Measurements from ENCODE around the gene IRF8. TPM values are rescaled to one million over a fixed set of nuclear protein-coding genes. Genes with fewer than 3 reads are reported as not detected.
"Not testable (repeated sequence)": the region's sequence is repeated elsewhere in the genome, so short reads cannot be mapped to it uniquely, and the experiment has no call there.

IRF8 gene
- total and polyA plus RNA-seq, 2 donors from 2014 or later: 2.9 to 33.3 TPM

- Histone ChIP-seq H3K36me3 (ENCODE audit: control insufficient read depth in 2 of 3, insufficient read depth in 3 of 3, low read length in 3 of 3) (no peaks in the 10 kb centered on the region), H3K27ac (ENCODE audit: low read depth in 2 of 2, low read length in 2 of 2) (no peak overlapping the region), H3K27me3 (ENCODE audit: control insufficient read depth, insufficient read depth, low read length) (no peaks in the 10 kb centered on the region), H3K9me3 (ENCODE audit: control insufficient read depth in 2 of 3, insufficient read depth in 1 of 3, low read length in 3 of 3) (no peaks in the 10 kb centered on the region), H3K9ac (ENCODE audit: low read length in 3 of 3) (no peak overlapping the region), H3K4me3 (ENCODE audit: low read length in 3 of 3) (no peak overlapping the region), H3K4me1 (ENCODE audit: control insufficient read depth in 2 of 3, insufficient read depth in 2 of 3, low read depth in 1 of 3, low read length in 3 of 3) (peaks cover 0 to 3% (median 2%) of the 10 kb centered on the region in 3 donors)
- no peak for FAIRE-seq
- TF ChIP-seq, protein P1, sequence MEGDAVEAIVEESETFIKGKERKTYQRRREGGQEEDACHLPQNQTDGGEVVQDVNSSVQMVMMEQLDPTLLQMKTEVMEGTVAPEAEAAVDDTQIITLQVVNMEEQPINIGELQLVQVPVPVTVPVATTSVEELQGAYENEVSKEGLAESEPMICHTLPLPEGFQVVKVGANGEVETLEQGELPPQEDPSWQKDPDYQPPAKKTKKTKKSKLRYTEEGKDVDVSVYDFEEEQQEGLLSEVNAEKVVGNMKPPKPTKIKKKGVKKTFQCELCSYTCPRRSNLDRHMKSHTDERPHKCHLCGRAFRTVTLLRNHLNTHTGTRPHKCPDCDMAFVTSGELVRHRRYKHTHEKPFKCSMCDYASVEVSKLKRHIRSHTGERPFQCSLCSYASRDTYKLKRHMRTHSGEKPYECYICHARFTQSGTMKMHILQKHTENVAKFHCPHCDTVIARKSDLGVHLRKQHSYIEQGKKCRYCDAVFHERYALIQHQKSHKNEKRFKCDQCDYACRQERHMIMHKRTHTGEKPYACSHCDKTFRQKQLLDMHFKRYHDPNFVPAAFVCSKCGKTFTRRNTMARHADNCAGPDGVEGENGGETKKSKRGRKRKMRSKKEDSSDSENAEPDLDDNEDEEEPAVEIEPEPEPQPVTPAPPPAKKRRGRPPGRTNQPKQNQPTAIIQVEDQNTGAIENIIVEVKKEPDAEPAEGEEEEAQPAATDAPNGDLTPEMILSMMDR (IDR thresholded peaks at IDR 0.05; ENCODE audit: borderline replicate concordance, extremely low read depth, insufficient read depth): no peak
- intact Hi-C loops (cut with DNase I): no loop called here
- no peak for DNase-seq
Measured at GRCh38 chr16:85873153-85873552, 25.8 kb upstream of the IRF8 start.

DNA sequence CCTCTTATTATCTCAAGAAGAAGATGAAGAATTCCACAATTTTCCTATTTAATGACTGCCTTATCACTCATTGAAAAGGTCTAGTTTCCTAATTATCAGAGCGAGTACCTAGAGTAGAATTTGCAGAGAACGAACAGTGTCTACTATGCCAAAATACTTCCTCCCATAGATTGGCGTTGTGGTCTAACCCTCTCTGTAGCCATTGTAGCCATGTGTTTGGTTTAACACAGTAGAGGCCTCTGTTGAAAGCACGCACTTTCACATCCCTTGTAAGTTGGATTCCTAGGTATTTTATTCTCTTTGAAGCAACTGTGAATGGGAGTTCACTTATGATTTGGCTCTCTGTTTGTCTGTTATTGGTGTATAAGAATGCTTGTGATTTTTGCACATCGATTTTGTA is 24.9 kb upstream of the IRF8 start:
- H3K27ac ChIP-seq (ENCODE audit: low read depth in 2 of 2, low read length in 2 of 2); H3K4me1 ChIP-seq (ENCODE audit: control insufficient read depth in 2 of 3, insufficient read depth in 2 of 3, low read depth in 1 of 3, low read length in 3 of 3); H3K4me3 ChIP-seq (ENCODE audit: low read length in 3 of 3); H3K36me3 ChIP-seq (ENCODE audit: control insufficient read depth in 2 of 3, insufficient read depth in 3 of 3, low read length in 3 of 3); intact Hi-C loops (cut with DNase I); DNase-seq; H3K27me3 ChIP-seq (ENCODE audit: control insufficient read depth, insufficient read depth, low read length); H3K9ac ChIP-seq (ENCODE audit: low read length in 3 of 3); FAIRE-seq; H3K9me3 ChIP-seq (ENCODE audit: control insufficient read depth in 2 of 3, insufficient read depth in 1 of 3, low read length in 3 of 3): not testable (repeated sequence)

- H3K9ac ChIP-seq (ENCODE audit: low read length in 3 of 3): no peak overlapping the region
- no peaks in the 10 kb centered on the region for H3K36me3 ChIP-seq (ENCODE audit: control insufficient read depth in 2 of 3, insufficient read depth in 3 of 3, low read length in 3 of 3)
- TF ChIP-seq, protein P1 (IDR thresholded peaks at IDR 0.05; ENCODE audit: borderline replicate concordance, extremely low read depth, insufficient read depth): no peak
- no peaks in the 10 kb centered on the region for H3K9me3 ChIP-seq (ENCODE audit: control insufficient read depth in 2 of 3, insufficient read depth in 1 of 3, low read length in 3 of 3)
- no peak overlapping the region for H3K27ac ChIP-seq (ENCODE audit: low read depth in 2 of 2, low read length in 2 of 2)
- intact Hi-C loops (cut with DNase I): no loop called here
- no peak for FAIRE-seq
- H3K4me3 ChIP-seq (ENCODE audit: low read length in 3 of 3): no peak overlapping the region
- H3K27me3 ChIP-seq (ENCODE audit: control insufficient read depth, insufficient read depth, low read length): no peaks in the 10 kb centered on the region
- H3K4me1 ChIP-seq (ENCODE audit: control insufficient read depth in 2 of 3, insufficient read depth in 2 of 3, low read depth in 1 of 3, low read length in 3 of 3): no peaks in the 10 kb centered on the region
- DNase-seq: no peak
Measured at GRCh38 chr16:85878407-85878806, 20.6 kb upstream of the IRF8 start.

DNA sequence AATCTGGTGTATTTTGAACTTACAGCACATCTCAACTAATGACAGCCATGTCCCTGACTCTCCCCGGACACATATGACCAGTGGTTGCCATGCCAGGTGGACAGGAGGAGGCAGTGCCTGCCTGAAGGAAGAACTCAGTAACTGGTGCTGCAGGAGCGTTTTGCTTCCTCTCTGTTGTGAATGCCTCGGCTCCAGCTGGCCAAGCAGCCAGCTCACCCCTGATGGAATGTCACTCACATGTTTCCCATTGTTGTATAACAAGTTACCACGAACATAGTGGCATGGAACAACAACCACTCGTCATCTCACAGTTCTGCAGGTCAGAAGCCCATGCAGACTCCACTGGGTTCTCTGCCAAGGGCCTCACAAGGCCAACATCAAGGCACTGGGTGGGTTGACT is 20.1 kb upstream of the IRF8 start:
- Histone ChIP-seq H3K9ac (ENCODE audit: low read length in 3 of 3) (no peak overlapping the region), H3K9me3 (ENCODE audit: control insufficient read depth in 2 of 3, insufficient read depth in 1 of 3, low read length in 3 of 3) (no peaks in the 10 kb centered on the region), H3K4me3 (ENCODE audit: low read length in 3 of 3) (no peak overlapping the region), H3K36me3 (ENCODE audit: control insufficient read depth in 2 of 3, insufficient read depth in 3 of 3, low read length in 3 of 3) (no peaks in the 10 kb centered on the region), H3K27ac (ENCODE audit: low read depth in 2 of 2, low read length in 2 of 2) (no peak overlapping the region), H3K4me1 (ENCODE audit: control insufficient read depth in 2 of 3, insufficient read depth in 2 of 3, low read depth in 1 of 3, low read length in 3 of 3) (no peaks in the 10 kb centered on the region), H3K27me3 (ENCODE audit: control insufficient read depth, insufficient read depth, low read length) (no peaks in the 10 kb centered on the region)
- FAIRE-seq: no peak
- peak in 1 of 5 donors; percentile 29 for DNase-seq
- TF ChIP-seq, protein P1 (IDR thresholded peaks at IDR 0.05; ENCODE audit: borderline replicate concordance, extremely low read depth, insufficient read depth): no peak
- intact Hi-C loops (cut with DNase I): no loop called here

Measured in kidney (tissue), 14 donors.